Osteocyte (in vitro differentiated cells): Measurements from ENCODE around the gene MYO1D. TPM values are rescaled to one million over a fixed set of nuclear protein-coding genes. Genes with fewer than 3 reads are reported as not detected.

ENCODE experiments used
- DNase-seq: peaks from one replicate; pipeline ENCODE4 v3.0.0; 2021; ENCODE audit warnings: mixed read lengths; ENCODE audit not compliant: unreplicated experiment; ENCODE audit errors: extremely low spot score
- H3K27ac Mint-ChIP-seq: one replicate; pipeline ENCODE4 v1.8.0; 2021; ENCODE audit warnings: mild to moderate bottlenecking, mixed read lengths; ENCODE audit not compliant: unreplicated experiment
- H3K27me3 Mint-ChIP-seq: one replicate; pipeline ENCODE4 v1.8.0; 2021; ENCODE audit warnings: mixed read lengths; ENCODE audit not compliant: unreplicated experiment
- H3K36me3 Mint-ChIP-seq: one replicate; pipeline ENCODE4 v1.8.0; 2021; ENCODE audit warnings: mixed read lengths; ENCODE audit not compliant: unreplicated experiment
- H3K4me1 Mint-ChIP-seq: one replicate; pipeline ENCODE4 v1.8.0; 2021; ENCODE audit warnings: mixed read lengths; ENCODE audit not compliant: unreplicated experiment
- H3K4me3 Mint-ChIP-seq: one replicate; pipeline ENCODE4 v1.8.0; 2021; ENCODE audit warnings: mild to moderate bottlenecking, moderate library complexity, mixed read lengths; ENCODE audit not compliant: unreplicated experiment
- H3K9me3 Mint-ChIP-seq: one replicate; pipeline ENCODE4 v1.8.0; 2021; ENCODE audit warnings: mixed read lengths; ENCODE audit not compliant: unreplicated experiment
- CTCF ChIP-seq: fragments of 200-600 bp; sonication (generic); IDR thresholded peaks from 2 replicates; pipeline ENCODE4 v1.5.0; 2021; ENCODE audit warnings: antibody characterized with exemption, mild to moderate bottlenecking, moderate library complexity
- total RNA-seq: library from RNA; stranded (reverse); gene quantifications from 2 replicates; pipeline ENCODE4 v1.2.1, GENCODE V29; 2021

MYO1D gene
- total RNA-seq, 1 donor from 2014 or later: 19.1 TPM

DNA sequence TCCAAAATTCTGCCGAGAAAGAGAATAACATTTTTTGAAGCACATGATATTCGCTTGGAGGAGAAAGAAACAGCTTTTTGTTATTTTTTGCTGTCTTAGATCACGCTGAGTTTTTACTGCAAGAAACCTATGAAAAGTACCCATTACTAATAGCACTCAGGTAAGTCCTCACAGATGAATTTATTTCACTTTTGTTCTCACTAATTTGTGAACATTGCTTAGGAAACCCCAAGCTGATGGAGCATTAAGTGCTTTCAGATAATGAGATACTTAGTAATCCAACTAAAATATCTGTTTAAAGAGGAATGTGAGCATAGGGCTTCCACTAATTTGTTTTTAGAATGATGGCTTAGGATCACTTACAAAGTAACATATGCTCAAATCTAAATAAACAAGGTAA is 45.7 kb downstream of the MYO1D start:
- Mint-ChIP-seq H3K27ac (no peak overlapping the region), H3K36me3 (no peaks in the 10 kb centered on the region), H3K27me3 (no peaks in the 10 kb centered on the region)

DNA sequence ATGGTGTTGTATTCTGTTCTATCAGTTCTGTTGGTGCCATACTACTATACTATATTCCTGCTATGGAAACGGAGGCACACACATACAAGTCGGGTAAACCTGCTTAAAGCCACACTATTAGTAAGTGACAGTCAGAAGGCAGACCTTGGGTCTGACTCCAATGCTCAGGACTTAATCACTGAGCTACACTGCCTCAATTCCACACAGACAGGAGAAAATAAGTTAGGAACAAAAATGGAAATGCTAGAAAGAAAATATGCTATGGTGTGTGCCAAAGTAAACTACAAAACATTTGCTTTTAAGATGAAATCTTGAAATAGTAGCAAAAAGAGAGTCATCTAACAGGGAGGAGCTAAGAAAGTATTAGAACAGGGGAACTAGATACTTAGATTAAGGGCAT is 48.1 kb downstream of the MYO1D start:
- no peak for TF ChIP-seq CTCF
- H3K4me1 Mint-ChIP-seq: peaks cover 13% of the 10 kb centered on the region
- no peaks in the 10 kb centered on the region for H3K9me3 Mint-ChIP-seq
- H3K27ac Mint-ChIP-seq: no peak overlapping the region
- no peak for DNase-seq
- H3K36me3 Mint-ChIP-seq: no peaks in the 10 kb centered on the region
- H3K27me3 Mint-ChIP-seq: no peaks in the 10 kb centered on the region
- no peak overlapping the region for H3K4me3 Mint-ChIP-seq

More for the DNA sequence above, 45.7 kb downstream of the MYO1D start:
- DNase-seq: no peak
- H3K4me3 Mint-ChIP-seq: no peak overlapping the region
- no peak for TF ChIP-seq CTCF
- no peaks in the 10 kb centered on the region for H3K9me3 Mint-ChIP-seq
- peaks cover 11% of the 10 kb centered on the region for H3K4me1 Mint-ChIP-seq

GRCh38 chr17:32827227-32827626 is 49.7 kb downstream of the MYO1D start:
- Mint-ChIP-seq H3K4me1 (peaks cover 17% of the 10 kb centered on the region), H3K9me3 (no peaks in the 10 kb centered on the region), H3K4me3 (no peak overlapping the region), H3K27me3 (no peaks in the 10 kb centered on the region), H3K27ac (no peak overlapping the region), H3K36me3 (no peaks in the 10 kb centered on the region)
- TF ChIP-seq CTCF: no peak
- DNase-seq: no peak

GRCh38 chr17:32826076-32826475 is 50.8 kb downstream of the MYO1D start:
- no peaks in the 10 kb centered on the region for H3K36me3 Mint-ChIP-seq
- H3K27ac Mint-ChIP-seq: no peak overlapping the region
- H3K4me3 Mint-ChIP-seq: no peak overlapping the region
- TF ChIP-seq CTCF: no peak
- H3K4me1 Mint-ChIP-seq: peaks cover 17% of the 10 kb centered on the region
- no peaks in the 10 kb centered on the region for H3K9me3 Mint-ChIP-seq
- H3K27me3 Mint-ChIP-seq: no peaks in the 10 kb centered on the region
- DNase-seq: no peak

DNA sequence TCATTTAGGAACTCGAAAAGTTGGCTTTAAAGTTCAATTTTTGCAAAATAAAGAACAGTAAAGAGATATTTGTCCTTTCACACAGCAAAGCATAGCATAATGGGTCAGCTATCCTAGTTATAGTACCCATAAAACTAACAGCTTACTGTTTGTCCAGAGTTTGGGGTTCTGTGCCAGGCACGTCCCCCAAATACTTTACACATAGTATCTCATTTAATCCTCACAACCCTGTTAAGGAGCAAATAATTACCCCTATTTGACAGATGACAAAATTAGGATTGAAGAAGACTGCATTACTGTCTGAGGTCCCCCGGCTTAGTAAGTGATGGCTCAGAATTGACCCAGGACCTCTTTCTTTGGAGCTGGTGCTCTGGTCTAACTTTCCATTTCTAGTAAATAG is 52.6 kb downstream of the MYO1D start:
- no peak for DNase-seq
- no peak for TF ChIP-seq CTCF
- Mint-ChIP-seq H3K4me3 (no peak overlapping the region), H3K36me3 (no peaks in the 10 kb centered on the region), H3K4me1 (peaks cover 17% of the 10 kb centered on the region), H3K27ac (no peak overlapping the region), H3K27me3 (no peaks in the 10 kb centered on the region), H3K9me3 (no peaks in the 10 kb centered on the region)
